ENCODE results near the gene OR2Y1. TPM values are rescaled to one million over a fixed set of nuclear protein-coding genes. Genes with fewer than 3 reads are reported as not detected.
"Not testable (repeated sequence)": the region's sequence is repeated elsewhere in the genome, so short reads cannot be mapped to it uniquely, and the experiment has no call there.

Gene OR2Y1
- not detected in 2 replicates for total RNA-seq (2014; rRNA removed; shearing (Covaris generic))

- Histone ChIP-seq H3K27ac (no peak within 1 kb of the TSS), H3K4me3 (no peak within 1 kb of the TSS), H3K36me3 (no peaks in the 10 kb centered on the region), H3K4me1 (no peaks in the 10 kb centered on the region), H3K9me3 (replicated peaks) (no peaks in the 10 kb centered on the region; the same call in 1 of the 2 replicates), H3K27me3 (peaks cover 11% of the 10 kb centered on the region; the same call in 1 of the 2 replicates)
- no peak for DNase-seq
These were observed at the start of gene OR2Y1 for GRCh38 chr5:180739958-180740357. TSS of gene OR2Y1 (minus strand) at chr5:180740058. CDS start at chr5:180740058, 0 bp downstream.

GRCh38 chr5:180788651-180789410 lies 49.0 kb upstream of the OR2Y1 start:
- not testable (repeated sequence) for H3K27ac ChIP-seq; H3K27me3 ChIP-seq; DNase-seq; H3K9me3 ChIP-seq (replicated peaks); H3K4me3 ChIP-seq
- Histone ChIP-seq H3K36me3 (peaks cover 45% of the 10 kb centered on the region), H3K4me1 (peaks cover 22% of the 10 kb centered on the region)

GRCh38 chr5:180787711-180788431 lies 48.0 kb upstream of the OR2Y1 start:
- Histone ChIP-seq H3K4me1 (peaks cover 22% of the 10 kb centered on the region), H3K36me3 (peaks cover 36% of the 10 kb centered on the region), H3K27ac (peak overlapping the region; percentile 98), H3K4me3 (no peak overlapping the region), H3K27me3 (no peaks in the 10 kb centered on the region), H3K9me3 (replicated peaks) (no peaks in the 10 kb centered on the region)
- peak in 1 of 2 experiments; percentile 42 for DNase-seq

- H3K4me1 ChIP-seq, result peaks cover 22% of the 10 kb centered on the region
- H3K36me3 ChIP-seq, result peaks cover 24% of the 10 kb centered on the region
- DNase-seq, result peak; percentile 89 to 93
These were observed 46.9 kb upstream of the OR2Y1 start for GRCh38 chr5:180786531-180787398.

GRCh38 chr5:180785794-180786221 lies 46.0 kb upstream of the OR2Y1 start:
- no peaks in the 10 kb centered on the region for H3K27me3 ChIP-seq

More at GRCh38 chr5:180786531-180787398, 46.9 kb upstream of the OR2Y1 start:
- peak overlapping the region; percentile 38 for H3K4me3 ChIP-seq
- peak overlapping the region; percentile 98 for H3K27ac ChIP-seq
- H3K27me3 ChIP-seq, result no peaks in the 10 kb centered on the region
- H3K9me3 ChIP-seq (replicated peaks), result no peaks in the 10 kb centered on the region

GRCh38 chr5:180785121-180785781 lies 45.4 kb upstream of the OR2Y1 start:
- H3K4me3 ChIP-seq, result peak overlapping the region; percentile 38
- H3K4me1 ChIP-seq, result peaks cover 22% of the 10 kb centered on the region
- no peaks in the 10 kb centered on the region for H3K27me3 ChIP-seq
- H3K9me3 ChIP-seq (replicated peaks), result no peaks in the 10 kb centered on the region
- peak; percentile 75 to 76 for DNase-seq
- H3K27ac ChIP-seq, result peak overlapping the region; percentile 98
- peaks cover 11% of the 10 kb centered on the region for H3K36me3 ChIP-seq

More at GRCh38 chr5:180785794-180786221, 46.0 kb upstream of the OR2Y1 start:
- Histone ChIP-seq H3K4me3 (peak overlapping the region; percentile 38), H3K9me3 (replicated peaks) (no peaks in the 10 kb centered on the region), H3K27ac (peak overlapping the region; percentile 98), H3K4me1 (peaks cover 22% of the 10 kb centered on the region), H3K36me3 (peaks cover 16% of the 10 kb centered on the region)
- peak; percentile 91 to 93 for DNase-seq

GRCh38 chr5:180784497-180785097 lies 44.7 kb upstream of the OR2Y1 start:
- Histone ChIP-seq H3K27ac (peak overlapping the region; percentile 98), H3K4me1 (peaks cover 22% of the 10 kb centered on the region), H3K27me3 (no peaks in the 10 kb centered on the region), H3K9me3 (replicated peaks) (no peaks in the 10 kb centered on the region), H3K36me3 (peaks cover 5% of the 10 kb centered on the region), H3K4me3 (peak overlapping the region; percentile 38)
- peak; percentile 81 to 89 for DNase-seq

- no peak for DNase-seq
- H3K4me3 ChIP-seq, result no peak overlapping the region
- no peaks in the 10 kb centered on the region for H3K36me3 ChIP-seq
- no peak overlapping the region for H3K27ac ChIP-seq
- H3K4me1 ChIP-seq, result peaks cover 22% of the 10 kb centered on the region
- no peaks in the 10 kb centered on the region for H3K9me3 ChIP-seq (replicated peaks)
- H3K27me3 ChIP-seq, result no peaks in the 10 kb centered on the region
These were observed 43.6 kb upstream of the OR2Y1 start for GRCh38 chr5:180783340-180784052.

GRCh38 chr5:180782748-180783147 lies 42.9 kb upstream of the OR2Y1 start:
- DNase-seq, result no peak
- peaks cover 17% of the 10 kb centered on the region for H3K4me1 ChIP-seq
- no peaks in the 10 kb centered on the region for H3K9me3 ChIP-seq (replicated peaks)
- no peak overlapping the region for H3K4me3 ChIP-seq
- no peaks in the 10 kb centered on the region for H3K36me3 ChIP-seq
- H3K27me3 ChIP-seq, result no peaks in the 10 kb centered on the region
- H3K27ac ChIP-seq, result no peak overlapping the region

GRCh38 chr5:180781900-180782326 lies 42.1 kb upstream of the OR2Y1 start:
- H3K36me3 ChIP-seq; H3K27ac ChIP-seq; H3K4me3 ChIP-seq; H3K4me1 ChIP-seq; H3K27me3 ChIP-seq; H3K9me3 ChIP-seq (replicated peaks); DNase-seq: not testable (repeated sequence)

- H3K27me3 ChIP-seq, result no peaks in the 10 kb centered on the region
- no peak for DNase-seq
- no peaks in the 10 kb centered on the region for H3K36me3 ChIP-seq
- H3K4me1 ChIP-seq, result no peaks in the 10 kb centered on the region; the same call in 1 of the 2 replicates
- H3K9me3 ChIP-seq (replicated peaks), result no peaks in the 10 kb centered on the region
- H3K4me3 ChIP-seq, result no peak overlapping the region
- no peak overlapping the region for H3K27ac ChIP-seq
These were observed 40.2 kb upstream of the OR2Y1 start for GRCh38 chr5:180779985-180780610.

GRCh38 chr5:180777475-180777874 lies 37.6 kb upstream of the OR2Y1 start:
- Histone ChIP-seq H3K27me3 (no peaks in the 10 kb centered on the region), H3K4me3 (no peak overlapping the region), H3K9me3 (replicated peaks) (no peaks in the 10 kb centered on the region), H3K4me1 (no peaks in the 10 kb centered on the region), H3K27ac (no peak overlapping the region), H3K36me3 (no peaks in the 10 kb centered on the region)
- no peak for DNase-seq

- H3K27me3 ChIP-seq, result no peaks in the 10 kb centered on the region
- no peaks in the 10 kb centered on the region for H3K36me3 ChIP-seq
- no peak overlapping the region for H3K27ac ChIP-seq
- no peaks in the 10 kb centered on the region for H3K4me1 ChIP-seq
- no peak for DNase-seq
- H3K4me3 ChIP-seq, result no peak overlapping the region
- H3K9me3 ChIP-seq (replicated peaks), result no peaks in the 10 kb centered on the region; the same call in 1 of the 2 replicates
These were observed 36.5 kb upstream of the OR2Y1 start for GRCh38 chr5:180776376-180776775.
